NK-92 (cell line): ENCODE data around the gene TAB3.
"Not testable (repeated sequence)": the region's sequence is repeated elsewhere in the genome, so short reads cannot be mapped to it uniquely, and the experiment has no call there.

Source experiments
- DNase-seq: peaks from one replicate; lab custom pipeline; 2025; ENCODE audit not compliant: unreplicated experiment; lab: John Stamatoyannopoulos, UW

TAB3 gene

DNA sequence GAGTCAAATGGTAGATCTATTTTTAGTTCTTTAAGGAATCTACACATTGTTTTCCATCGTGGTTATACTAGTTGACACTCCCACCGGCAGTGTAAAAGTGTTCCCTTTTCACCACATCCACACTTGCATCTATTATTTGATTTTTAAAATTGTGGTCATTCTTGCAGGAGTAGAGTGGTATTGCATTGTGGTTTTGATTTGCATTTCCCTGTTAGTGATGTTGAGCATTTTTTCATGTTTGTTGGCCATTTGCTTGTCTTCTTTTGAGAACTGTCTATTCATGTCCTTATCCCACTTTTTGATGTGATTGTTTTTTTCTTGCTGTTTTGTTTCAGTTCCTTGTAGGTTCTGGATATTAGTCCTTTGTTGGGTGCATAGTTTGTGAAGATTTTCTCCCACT is 70.0 kb downstream of the TAB3 start:
- no peak for DNase-seq

DNA sequence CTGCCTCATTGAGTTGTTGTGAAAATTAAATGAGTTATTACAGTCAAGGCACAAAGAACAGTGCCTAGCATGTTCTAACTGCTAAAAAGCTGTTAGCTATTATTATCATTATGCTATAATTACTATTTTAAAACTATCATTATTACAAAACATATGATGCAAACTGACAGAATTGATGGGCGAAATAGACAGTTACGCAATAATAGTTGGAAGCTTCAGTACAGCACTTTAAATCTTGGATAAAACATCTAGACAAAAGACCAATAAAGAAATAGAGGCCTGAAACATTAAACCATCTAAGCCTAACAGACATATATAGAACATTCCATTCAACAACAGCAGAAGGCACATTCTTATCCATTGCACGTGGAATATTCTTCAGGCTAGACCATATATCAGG is 73.0 kb downstream of the TAB3 start:
- no peak for DNase-seq

DNA sequence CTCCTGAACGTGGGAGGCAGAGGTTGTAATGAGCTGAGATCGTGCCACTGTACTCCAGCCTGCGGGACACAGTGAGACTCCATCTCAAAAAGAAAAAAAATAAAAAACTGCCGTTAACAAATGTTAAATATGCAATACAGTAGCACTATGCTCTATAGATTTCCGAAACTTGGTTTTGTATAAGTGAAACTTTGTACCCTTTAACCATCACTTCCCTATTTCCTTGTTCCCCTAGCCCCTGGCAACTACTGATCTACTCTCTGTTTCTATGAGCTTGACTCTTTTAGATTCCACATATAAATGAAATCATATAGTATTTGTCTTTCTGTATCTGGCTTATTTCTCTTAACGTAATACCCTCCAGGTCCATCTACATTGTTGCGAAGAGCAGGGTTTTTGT is 74.1 kb downstream of the TAB3 start:
- DNase-seq = no peak

DNA sequence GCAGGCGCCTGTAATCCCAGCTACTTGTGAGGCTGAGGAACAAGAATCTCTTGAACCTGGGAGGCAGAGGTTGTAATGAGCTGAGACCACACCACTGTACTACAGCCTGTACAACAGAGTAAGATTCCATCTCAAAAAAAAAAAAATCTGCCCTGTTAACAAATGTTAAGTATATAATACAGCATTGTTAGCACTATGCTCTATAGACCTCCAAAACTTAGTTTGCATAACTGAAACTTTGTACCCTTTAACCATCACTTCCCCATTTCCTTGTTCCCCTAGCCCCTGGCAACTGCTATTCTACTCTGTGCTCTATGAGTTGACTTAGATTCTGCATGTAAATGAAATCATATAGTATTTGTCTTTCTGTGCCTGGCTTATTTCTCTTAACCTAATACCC is 76.7 kb downstream of the TAB3 start:
- no peak for DNase-seq

DNA sequence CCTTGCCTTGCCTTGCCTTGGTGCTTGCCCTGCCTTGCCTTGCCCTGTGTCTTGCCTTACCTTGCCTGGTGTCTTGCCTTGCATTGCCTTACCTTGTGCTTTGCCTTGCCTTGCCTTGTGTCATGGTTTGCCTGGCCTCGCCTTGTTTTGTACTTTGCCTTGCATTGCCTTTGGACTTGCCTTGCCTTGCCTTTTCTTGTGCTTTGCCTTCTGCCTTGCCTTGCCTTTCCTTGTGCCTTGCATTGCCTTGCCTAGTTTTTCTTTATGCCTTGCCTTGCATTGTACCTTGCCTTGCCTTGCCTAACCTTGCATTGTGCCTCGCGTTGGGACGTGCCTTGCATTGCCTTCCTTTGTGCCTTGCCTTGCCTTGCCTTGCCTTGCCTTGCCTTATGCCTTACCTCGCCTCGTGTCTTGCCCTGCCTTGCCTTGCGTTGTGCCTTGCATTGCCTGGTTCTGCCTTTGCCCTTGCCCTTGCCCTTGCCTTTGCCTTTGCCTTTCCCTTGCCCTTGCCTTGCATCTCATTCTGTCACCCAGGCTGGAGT is 82.8 kb downstream of the TAB3 start:
- DNase-seq = no peak

DNA sequence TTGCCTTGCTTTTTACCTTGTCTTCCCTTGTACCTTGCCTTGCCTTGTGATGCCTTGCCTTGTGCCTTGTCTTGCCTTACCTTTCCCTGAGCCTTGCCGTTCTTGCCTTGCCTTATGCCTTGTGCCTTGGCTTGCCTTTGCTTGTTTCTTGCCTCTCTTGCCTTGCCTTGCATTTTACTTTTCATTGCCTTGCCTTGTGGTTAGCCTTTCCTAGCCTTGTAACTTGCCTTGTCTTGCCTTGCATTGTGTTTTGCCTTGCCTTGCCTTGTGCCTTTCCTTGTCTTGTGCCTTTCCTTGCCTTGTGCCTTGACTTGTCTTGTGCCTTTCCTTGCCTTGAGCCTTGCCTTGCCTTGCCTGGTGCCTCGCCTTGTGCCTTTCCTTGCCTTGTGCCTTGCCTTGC is 84.6 kb downstream of the TAB3 start:
- DNase-seq = no peak

DNA sequence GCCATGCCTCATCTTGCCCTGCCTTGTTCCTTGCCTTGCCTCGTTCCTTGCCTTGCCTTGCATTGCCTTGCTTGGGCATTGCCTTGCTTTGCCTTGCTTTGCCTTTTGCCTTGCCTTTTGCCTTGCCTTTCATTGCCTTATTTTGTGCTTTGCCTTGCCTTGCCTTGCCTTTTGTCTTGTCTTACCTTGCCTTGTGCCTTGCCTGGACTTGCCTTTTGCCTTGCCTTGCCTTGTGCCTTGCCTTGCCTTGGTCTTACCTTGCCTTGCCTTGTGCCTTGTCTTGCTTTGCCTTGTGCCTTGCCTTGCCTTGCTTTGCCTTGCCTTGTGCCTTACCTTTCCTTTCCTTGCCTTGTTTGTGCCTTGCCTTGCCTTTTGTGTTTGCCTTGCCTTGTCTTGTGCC is 88.2 kb downstream of the TAB3 start:
- no peak for DNase-seq

DNA sequence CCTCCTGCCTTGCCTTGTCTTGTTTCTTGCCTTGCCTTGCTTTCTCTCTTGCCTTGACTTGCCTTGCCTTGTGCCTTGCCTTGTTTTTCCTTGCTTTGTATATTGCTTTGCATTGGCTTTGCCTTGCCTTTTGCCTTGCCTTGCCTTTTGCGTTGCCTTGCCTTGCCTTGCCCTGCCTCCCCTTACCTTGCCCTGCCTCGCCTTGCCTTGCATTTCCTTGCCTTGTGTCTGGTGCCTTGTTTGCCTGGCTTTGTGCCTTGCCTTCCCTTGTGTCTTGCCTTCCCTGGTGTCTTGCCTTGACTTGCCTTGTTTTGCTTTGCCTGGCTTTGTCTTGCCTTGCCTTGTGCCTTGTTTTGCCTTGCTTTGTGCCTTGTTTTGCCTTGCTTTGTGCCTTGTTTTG is 89.7 kb downstream of the TAB3 start:
- no peak for DNase-seq

DNA sequence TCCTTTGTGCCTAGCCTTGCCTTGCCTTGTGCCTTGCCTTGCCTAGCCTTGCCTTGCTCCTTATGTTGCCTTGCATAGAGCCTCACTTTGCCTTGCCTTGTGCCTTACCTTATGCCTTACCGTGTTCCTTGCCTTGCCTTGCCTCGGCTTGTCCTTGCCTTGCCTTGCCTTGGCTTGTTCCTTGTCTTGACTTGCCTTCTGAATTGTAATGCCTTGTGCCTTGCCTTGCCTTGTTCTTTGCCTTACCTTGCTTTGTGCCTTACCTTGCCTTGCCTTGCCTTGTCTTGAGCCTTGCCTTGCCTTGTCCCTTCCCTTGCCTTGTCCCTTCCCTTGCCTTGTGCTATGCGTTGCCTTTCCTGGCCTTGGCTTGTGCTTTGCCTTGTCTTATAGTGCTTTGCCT is 90.2 kb downstream of the TAB3 start:
- no peak for DNase-seq

DNA sequence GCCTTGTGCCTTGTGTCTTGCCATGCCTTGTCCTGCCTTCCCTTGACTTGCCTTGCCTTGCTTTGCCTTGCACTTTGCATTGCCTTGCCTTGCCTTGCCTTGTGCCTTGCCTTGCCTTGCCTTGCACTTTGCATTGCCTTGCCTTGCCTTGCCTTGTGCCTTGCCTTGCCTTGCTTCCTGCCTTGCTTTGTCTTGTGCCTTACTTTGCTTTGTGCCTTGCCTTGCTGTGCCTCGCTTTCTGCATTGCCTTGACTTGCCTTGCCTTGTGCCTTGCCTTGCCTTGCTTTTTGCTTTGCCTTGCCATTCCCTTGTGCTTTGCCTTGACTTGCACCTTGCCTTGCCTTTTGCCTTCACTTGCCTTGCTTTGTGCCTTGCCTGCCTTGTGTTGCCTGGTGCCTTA is 91.8 kb downstream of the TAB3 start:
- DNase-seq = not testable (repeated sequence)

DNA sequence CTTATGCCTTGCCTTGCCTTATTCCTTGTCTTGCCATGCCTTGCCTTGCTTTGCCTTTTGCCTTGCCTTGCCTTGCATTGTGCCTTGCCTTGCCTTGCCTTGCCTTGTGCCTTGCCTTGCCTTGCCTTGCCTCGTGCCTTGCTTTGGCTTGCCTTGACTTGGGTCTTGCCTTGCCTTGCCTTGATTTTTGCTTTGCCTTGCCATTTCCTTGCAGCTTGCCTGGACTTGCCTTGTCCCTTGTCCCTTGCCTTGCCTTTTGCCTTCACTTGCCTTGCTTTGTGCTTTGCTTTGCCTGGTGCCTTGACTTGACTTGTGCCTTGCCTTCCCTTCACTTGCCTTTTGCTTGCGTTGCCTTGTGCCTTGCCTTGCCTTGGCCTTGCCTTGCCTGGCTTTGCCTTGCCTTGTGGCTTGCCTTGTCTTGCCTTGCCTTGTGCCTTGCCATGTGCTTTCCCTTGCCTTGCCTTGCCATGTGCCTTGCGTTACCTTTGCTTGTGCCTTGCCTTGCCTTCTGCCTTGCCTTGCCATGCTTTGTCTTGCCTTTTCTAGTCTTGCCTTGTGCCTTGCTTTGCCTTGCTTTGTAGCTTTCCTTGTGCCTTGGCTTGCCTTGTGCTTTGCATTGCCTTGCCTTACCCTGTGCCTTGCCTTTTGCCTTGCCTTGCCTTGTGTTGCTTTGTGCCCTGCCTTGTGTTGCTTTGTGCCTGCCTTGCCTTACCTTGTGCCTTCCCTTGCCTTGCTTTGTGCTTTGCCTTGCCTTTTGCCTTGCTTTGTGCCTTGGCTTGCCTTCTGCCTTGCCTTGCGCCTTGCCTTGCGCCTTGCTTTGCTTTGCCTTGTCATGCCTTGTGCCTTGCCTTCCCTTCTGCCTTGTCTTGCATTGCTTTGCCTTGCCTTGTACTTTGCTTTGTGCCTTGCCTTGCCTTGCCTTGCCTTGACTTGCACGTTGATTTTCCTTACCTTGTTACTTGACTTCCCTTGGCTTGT is 92.8 kb downstream of the TAB3 start:
- DNase-seq = no peak

DNA sequence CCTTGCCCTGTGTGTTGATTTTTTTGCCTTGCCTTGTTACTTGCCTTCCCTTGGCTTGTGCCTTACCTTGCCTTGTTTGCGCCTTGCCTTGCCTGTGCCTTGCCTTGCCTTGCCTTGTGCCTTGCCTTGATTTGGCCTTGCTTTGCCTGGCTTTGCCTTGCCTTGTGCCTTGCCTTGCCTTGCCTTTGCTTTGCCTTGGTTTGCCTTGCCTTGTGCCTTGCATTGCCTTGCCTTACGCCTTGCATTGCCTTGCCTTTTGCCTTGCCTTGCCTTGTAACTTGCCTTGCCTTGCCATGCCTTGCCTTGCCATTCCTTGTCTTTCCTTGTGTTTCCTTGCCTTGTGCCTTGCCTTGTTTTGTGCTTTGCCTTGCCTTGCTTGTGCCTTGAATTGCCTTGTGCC is 94.6 kb downstream of the TAB3 start:
- no peak for DNase-seq

DNA sequence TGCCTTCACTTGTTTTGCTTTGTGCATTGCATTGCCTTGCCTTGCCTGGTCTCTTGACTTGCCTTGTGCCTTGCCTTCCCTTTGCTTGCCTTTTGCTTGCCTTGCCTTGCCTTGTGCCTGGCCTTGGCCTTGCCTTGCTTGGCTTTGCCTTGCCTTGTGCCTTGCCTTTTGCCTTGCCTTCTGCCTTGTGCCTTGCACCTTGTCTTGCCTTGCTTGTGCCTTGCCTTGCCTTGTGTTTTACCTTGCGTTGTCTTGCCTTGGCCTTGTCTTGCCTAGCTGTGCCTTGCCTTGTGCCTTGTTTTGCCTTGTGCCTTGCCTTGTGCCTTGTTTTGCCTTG is 95.3 kb downstream of the TAB3 start:
- DNase-seq = no peak

DNA sequence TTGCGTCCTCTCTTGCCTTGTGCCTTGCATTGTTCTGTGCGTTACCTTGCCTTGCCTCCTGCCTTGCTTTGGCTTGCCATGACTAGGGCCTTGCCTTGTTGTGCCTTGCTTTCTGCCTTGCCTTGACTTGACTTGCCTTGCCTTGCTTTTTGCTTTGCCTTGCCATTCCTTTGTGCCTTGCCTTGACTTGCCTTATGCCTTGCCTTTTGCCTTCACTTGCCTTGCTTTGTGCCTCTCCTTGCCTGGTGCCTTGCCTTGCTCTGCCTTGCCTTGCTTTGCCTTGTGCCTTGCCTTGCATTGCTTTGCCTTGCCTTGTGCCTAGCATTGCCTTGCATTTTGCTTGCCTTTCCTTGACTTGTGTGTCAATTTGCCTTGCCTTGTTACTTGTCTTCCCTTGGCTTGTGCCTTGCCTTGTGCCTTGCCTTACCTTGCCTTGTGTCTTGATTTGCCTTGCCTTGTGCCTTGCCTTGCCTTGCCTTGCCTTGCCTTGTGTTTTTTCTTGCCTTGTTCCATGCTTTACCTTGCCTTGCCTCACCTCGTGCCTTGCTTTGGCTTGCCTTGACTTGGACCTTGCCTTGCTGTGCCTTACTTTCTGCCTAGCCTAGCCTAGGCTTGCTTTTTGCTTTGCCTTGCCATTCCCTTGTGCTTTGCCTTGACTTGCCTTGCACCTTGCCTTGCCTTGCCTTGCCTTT is 95.8 kb downstream of the TAB3 start:
- DNase-seq = no peak

DNA sequence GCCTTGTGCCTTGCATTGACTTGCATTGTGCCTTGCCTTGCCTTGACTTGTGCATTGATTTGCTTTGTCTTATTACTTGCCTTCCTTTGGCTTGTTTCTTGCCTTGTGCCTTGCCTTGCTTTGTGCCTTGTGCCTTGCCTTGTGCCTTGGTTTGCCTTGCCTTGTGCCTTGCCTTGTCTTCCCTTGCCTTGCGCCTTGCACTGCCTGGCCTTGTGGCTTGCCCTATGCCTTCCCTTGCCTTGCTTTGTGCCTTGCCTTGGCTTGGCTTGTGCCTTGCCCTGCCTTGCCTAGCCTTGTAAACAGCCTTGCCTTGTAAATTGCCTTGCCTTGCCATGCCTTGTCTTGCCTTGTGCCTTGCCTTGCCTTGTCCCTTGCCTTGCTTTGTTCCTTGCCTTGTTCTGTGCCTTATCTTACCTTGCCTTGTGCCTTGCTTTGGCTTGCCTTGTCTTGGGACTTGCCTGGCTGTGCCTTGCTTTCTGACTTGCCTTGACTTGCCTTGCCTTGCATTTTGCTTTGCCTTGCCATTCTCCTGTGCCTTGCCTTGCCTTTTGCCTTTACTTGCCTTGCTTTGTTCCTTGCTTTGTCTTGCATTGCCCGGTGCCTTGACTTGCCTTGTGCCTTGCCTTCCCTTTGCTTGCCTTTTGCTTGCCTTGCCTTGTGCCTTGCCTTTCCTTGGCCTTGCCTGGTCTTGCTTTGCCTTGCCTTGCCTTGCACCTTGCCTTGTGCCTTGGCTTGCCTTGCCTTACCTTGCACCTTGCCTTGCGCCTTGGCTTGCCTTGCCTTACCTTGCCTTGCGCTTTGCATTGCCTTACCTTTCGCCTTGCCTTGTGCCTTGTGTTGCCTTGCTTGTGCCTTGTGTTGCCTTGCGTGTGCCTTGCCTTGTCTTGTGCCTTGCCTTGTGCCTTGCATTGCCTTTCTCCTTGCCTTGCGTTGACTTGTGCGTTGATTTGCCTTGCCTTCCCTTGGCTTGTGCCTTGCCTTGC is 97.5 kb downstream of the TAB3 start:
- DNase-seq = no peak

DNA sequence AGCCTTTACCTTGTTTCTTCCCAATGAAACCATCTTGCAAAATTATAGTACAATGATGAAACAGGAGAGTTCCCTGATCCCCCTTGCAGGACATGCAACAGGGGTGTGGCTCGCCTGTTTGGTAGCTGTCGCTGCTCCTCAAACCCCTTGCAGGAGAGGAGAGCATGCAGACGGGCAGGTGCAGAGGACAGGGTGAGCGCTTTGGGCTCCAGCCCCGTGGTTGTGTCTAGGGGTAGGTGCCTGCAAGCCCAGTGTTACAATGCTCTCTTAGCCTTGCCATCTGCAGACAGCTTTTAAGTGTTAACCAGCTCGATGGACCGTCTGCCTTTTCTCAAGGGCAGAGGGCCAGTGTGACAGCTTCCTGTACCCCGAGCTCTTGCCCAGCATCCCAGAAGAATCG is 102.0 kb downstream of the TAB3 start:
- DNase-seq = no peak

DNA sequence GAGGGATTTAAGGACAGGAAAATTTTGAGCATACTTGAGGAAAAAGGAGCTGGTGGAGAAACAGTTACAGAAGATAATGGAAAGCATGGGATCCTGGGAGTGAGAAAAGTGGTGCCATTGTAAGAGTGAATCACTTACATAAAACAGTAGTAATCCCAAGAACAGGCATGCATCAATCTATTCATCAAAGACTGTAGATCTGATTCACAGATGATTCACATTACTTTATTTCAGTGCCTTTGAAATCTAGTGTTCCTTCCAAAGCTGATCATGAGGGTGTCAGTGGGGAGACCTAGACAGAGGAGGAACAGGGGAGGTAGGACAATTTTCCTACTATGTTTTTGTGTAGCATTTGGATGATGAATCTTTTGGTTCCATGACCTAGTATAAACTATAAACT is 102.7 kb downstream of the TAB3 start:
- DNase-seq = no peak

DNA sequence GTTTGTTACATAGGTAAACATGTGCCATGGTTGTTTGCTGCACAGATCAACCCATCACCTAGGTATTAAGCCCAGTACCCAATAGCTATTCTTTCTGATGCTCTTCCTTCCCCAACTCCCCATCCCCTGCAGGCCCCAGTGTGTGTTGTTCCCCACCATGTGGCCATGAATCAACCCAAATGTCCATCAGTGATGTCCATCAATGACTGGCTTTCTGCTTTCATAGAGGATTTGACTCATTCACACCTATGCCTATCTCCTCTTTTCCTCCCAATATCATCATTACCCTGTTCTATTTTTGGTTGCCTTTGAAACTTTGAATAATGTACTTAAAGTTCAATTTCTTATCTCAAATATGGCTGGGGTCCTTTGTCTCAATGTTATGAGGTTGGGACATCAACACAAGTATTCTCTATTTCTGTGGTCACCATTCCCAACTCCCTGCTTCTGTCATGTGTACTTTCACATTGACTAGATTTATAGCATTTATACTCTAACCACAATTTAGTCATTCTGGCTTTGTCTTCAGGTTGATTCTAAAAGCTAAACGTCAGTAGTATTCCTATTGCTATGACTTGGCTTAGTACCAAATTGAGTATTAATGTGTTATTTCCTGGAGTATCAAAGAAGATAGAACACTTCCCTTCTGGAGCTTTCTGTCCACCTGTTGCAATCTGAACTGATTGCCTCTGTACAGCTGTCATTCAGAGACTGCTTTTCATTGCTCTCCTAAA is 107.2 kb downstream of the TAB3 start:
- no peak for DNase-seq

DNA sequence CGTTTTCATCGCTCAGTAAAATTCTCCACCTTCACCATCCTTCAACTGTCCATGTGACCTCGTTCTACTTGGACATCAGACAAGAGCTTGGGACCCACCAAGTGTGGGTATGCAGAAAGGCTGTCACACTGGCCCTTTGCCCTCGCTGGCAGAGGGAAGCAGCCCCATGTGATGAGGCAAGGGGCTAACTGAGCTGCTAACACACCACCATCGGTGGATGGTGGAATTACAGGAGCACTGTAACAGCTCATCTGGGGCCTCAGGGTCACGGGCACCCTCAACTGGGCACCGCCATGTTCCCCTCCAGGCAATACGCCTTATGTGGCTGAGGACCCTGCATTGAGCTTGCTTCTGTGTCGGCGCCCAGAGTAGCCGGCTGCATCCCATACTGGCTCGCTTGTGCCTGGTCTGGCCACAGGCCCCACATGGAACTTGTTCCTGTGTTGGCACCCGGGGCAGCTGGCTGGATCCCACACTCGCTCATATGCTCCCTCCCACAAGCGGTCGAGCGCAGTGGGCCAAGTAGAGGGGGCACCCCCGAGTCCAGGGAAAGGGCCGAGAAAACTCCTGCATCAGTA is 109.5 kb downstream of the TAB3 start:
- no peak for DNase-seq

DNA sequence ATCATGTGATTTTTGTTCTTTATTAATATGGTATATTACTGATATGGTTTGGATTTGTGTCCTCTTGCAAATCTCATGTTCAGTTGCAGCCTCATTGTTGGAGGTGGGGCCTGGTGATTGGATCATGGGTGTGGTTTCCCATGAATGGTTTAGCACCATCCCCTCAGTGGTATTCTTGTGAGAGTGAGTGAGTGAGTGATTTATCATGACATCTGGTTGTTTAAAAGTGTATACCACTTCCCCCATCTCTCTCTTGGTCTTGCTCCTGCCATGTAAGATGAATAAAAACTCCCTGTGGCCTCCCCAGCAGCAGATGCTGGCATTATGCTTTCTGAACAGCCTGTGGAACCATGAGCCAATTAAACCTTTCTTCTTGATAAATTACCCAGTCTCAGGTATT is 111.5 kb downstream of the TAB3 start:
- DNase-seq = no peak
